H1 (cell line): ENCODE data around the gene PARD3. TPM values are rescaled to one million over a fixed set of nuclear protein-coding genes. Genes with fewer than 3 reads are reported as not detected.

Experiments
- CTCF ChIA-PET: fragments of 300-600 bp; sonication (Branson Sonifier 250); formaldehyde crosslinking; loops from one replicate; lab custom pipeline; 2021; ENCODE audit not compliant: partially characterized antibody; lab: Charles Lee
- POLR2A ChIA-PET: fragments of 300-600 bp; sonication (Branson Sonifier 250); formaldehyde crosslinking; loops from one replicate; lab custom pipeline; 2021; ENCODE audit warnings: inconsistent platforms; ENCODE audit not compliant: partially characterized antibody; lab: Charles Lee
- DNase-seq, 2 experiments: peaks; one replicate each; pipeline versions ENCODE4 v3.0.0 to v3.0.0-alpha.2; 2010 to 2022; ENCODE audit warnings: low spot score in 2 of 2, low read depth in 1 of 2, mixed read lengths in 1 of 2
- FAIRE-seq: peaks from 2 replicates; lab custom pipeline; 2011; peaks lifted over from hg19 to GRCh38; lab: Jason Lieb, UNC
- H2AFZ ChIP-seq: 2 replicates; pipeline ENCODE4 v1.8.1; 2012; ENCODE audit warnings: low read length, inconsistent platforms
- H2AK5ac ChIP-seq: 2 replicates; pipeline ENCODE4 v1.6.1; 2013; ENCODE audit warnings: low read depth, low read length
- H2BK120ac ChIP-seq: replicated peaks from 2 replicates; pipeline ENCODE3; 2013; ENCODE audit warnings: low read depth, low read length, inconsistent platforms
- H2BK12ac ChIP-seq: 2 replicates; pipeline ENCODE4 v1.6.1; 2013; ENCODE audit warnings: low read depth, low read length
- H2BK15ac ChIP-seq: 2 replicates; pipeline ENCODE4 v1.6.1; 2013; ENCODE audit warnings: low read length
- H2BK20ac ChIP-seq: 2 replicates; pipeline ENCODE4 v1.6.1; 2013; ENCODE audit warnings: low read length
- H2BK5ac ChIP-seq: 2 replicates; pipeline ENCODE4 v1.6.1; 2013; ENCODE audit warnings: low read depth, low read length
- H3K14ac ChIP-seq: 2 replicates; pipeline ENCODE4 v1.6.1; 2013; ENCODE audit warnings: inconsistent platforms; ENCODE audit not compliant: insufficient read length
- H3K18ac ChIP-seq: 2 replicates; pipeline ENCODE4 v1.6.1; 2013; ENCODE audit warnings: low read length; ENCODE audit errors: extremely low read depth
- H3K23ac ChIP-seq: 2 replicates; pipeline ENCODE4 v1.6.1; 2013; ENCODE audit warnings: inconsistent platforms; ENCODE audit not compliant: insufficient read length
- H3K23me2 ChIP-seq: 2 replicates; pipeline ENCODE4 v1.6.1; 2013; ENCODE audit warnings: low read depth, low read length
- H3K27ac ChIP-seq: 2 replicates; pipeline ENCODE4 v1.6.1; 2011; ENCODE audit warnings: low read depth, low read length, inconsistent platforms
- H3K27me3 ChIP-seq, 4 experiments: replicated peaks in 1 of 4; 1 replicate in 1 of 4; 2 replicates in 3 of 4; pipeline versions ENCODE4 v1.6.1 to v1.8.1; 2011 to 2013; ENCODE audit warnings: low read length in 3 of 4, mild to moderate bottlenecking in 3 of 4, inconsistent platforms in 2 of 4, mixed read lengths in 2 of 4, moderate library complexity in 1 of 4; ENCODE audit not compliant: control insufficient read depth in 3 of 4, insufficient read depth in 3 of 4; ENCODE audit errors: extremely low read depth in 1 of 4
- H3K36me3 ChIP-seq, 4 experiments: 2 replicates each; pipeline versions ENCODE4 v1.6.1 to v1.8.1; 2011 to 2013; ENCODE audit warnings: mild to moderate bottlenecking in 4 of 4, low read length in 3 of 4, moderate library complexity in 2 of 4, control low read depth in 1 of 4, inconsistent platforms in 1 of 4; ENCODE audit not compliant: insufficient read depth in 4 of 4, control insufficient read depth in 2 of 4
- H3K4ac ChIP-seq: replicated peaks from 2 replicates; pipeline ENCODE3; 2013; ENCODE audit warnings: low read length, low read depth, mixed read lengths, inconsistent platforms; ENCODE audit not compliant: insufficient read length
- H3K4me1 ChIP-seq, 4 experiments: replicated peaks in 1 of 4; 1 replicate in 1 of 4; 2 replicates in 3 of 4; pipeline versions ENCODE4 v1.6.1 to v1.8.1; 2011 to 2013; ENCODE audit warnings: low read length in 3 of 4, inconsistent platforms in 2 of 4, mixed read lengths in 1 of 4; ENCODE audit not compliant: insufficient read depth in 4 of 4, control insufficient read depth in 3 of 4
- H3K4me2 ChIP-seq, 2 experiments: 2 replicates each; pipeline versions ENCODE4 v1.6.1 to v1.8.1; 2011 to 2013; ENCODE audit warnings: low read depth in 2 of 2, low read length in 2 of 2, control low read depth in 1 of 2, inconsistent platforms in 1 of 2, mild to moderate bottlenecking in 1 of 2; ENCODE audit not compliant: insufficient read depth in 1 of 2
- H3K4me3 ChIP-seq, 4 experiments: fragments of 200-600, 300-600 bp in 1 of 4; sonication (generic), shearing (Covaris generic), sonication (Bioruptor Twin) in 1 of 4; 2 replicates each; pipeline versions ENCODE4 v1.5.1 to v1.8.1; 2011 to 2016; ENCODE audit warnings: low read length in 4 of 4, low read depth in 3 of 4, control low read depth in 2 of 4, inconsistent platforms in 2 of 4, mild to moderate bottlenecking in 2 of 4, mixed read lengths in 1 of 4, moderate library complexity in 1 of 4; ENCODE audit not compliant: insufficient read depth in 2 of 4; ENCODE audit errors: extremely low read depth in 1 of 4
- H3K56ac ChIP-seq: replicated peaks from 2 replicates; pipeline ENCODE3; 2013; ENCODE audit warnings: low read depth, mild to moderate bottlenecking, mixed read lengths, low read length, inconsistent platforms; ENCODE audit not compliant: insufficient read length
- H3K79me1 ChIP-seq: 2 replicates; pipeline ENCODE4 v1.6.1; 2013; ENCODE audit warnings: low read depth, low read length, control low read depth
- H3K79me2 ChIP-seq, 2 experiments: 2 replicates each; pipeline versions ENCODE4 v1.6.1 to v1.8.1; 2012 to 2013; ENCODE audit warnings: low read length in 2 of 2, mild to moderate bottlenecking in 2 of 2, inconsistent platforms in 1 of 2; ENCODE audit not compliant: insufficient read depth in 2 of 2, control insufficient read depth in 1 of 2
- H3K9ac ChIP-seq, 4 experiments: replicated peaks in 1 of 4; 1 replicate in 1 of 4; 2 replicates in 3 of 4; pipeline versions ENCODE4 v1.6.1 to v1.8.1; 2011 to 2013; ENCODE audit warnings: low read depth in 3 of 4, low read length in 3 of 4, control low read depth in 2 of 4, mild to moderate bottlenecking in 2 of 4, moderate library complexity in 2 of 4, inconsistent platforms in 1 of 4; ENCODE audit errors: extremely low read depth in 1 of 4
- H3K9me3 ChIP-seq, 2 experiments: 2 replicates each; pipeline versions ENCODE4 v1.6.1 to v1.8.1; 2012 to 2013; ENCODE audit warnings: mild to moderate bottlenecking in 2 of 2, moderate library complexity in 2 of 2, control low read depth in 1 of 2, inconsistent platforms in 1 of 2, low read depth in 1 of 2, low read length in 1 of 2, mixed read lengths in 1 of 2; ENCODE audit not compliant: insufficient read depth in 2 of 2
- H4K20me1 ChIP-seq, 2 experiments: replicated peaks in 1 of 2; 2 replicates each; pipeline versions ENCODE3 to v1.8.1; 2011 to 2013; ENCODE audit warnings: inconsistent platforms in 2 of 2, low read length in 2 of 2, mild to moderate bottlenecking in 1 of 2; ENCODE audit not compliant: insufficient read depth in 2 of 2, control insufficient read depth in 1 of 2
- H4K5ac ChIP-seq: 2 replicates; pipeline ENCODE4 v1.6.1; 2013; ENCODE audit warnings: low read length, low read depth, mixed read lengths, inconsistent platforms; ENCODE audit not compliant: insufficient read length
- H4K8ac ChIP-seq: 2 replicates; pipeline ENCODE4 v1.8.0; 2013; ENCODE audit warnings: mild to moderate bottlenecking, moderate library complexity, low read length, inconsistent platforms; ENCODE audit not compliant: insufficient read depth; ENCODE audit errors: extremely low read depth
- H4K91ac ChIP-seq: replicated peaks from 2 replicates; pipeline ENCODE3; 2013; ENCODE audit warnings: low read length, mixed read lengths, inconsistent platforms; ENCODE audit not compliant: insufficient read length
- RNF2 ChIP-seq: fragments of 200-900, 300-1000 bp; sonication (generic); IDR thresholded peaks from 2 replicates; pipeline ENCODE4 v1.7.1; 2016; ENCODE audit warnings: borderline replicate concordance, low read depth, mild to moderate bottlenecking, antibody characterized with exemption, low read length; ENCODE audit not compliant: poor library complexity, severe bottlenecking; ENCODE audit errors: missing control alignments
- WGBS, 2 experiments: shearing (Covaris generic) in 1 of 2; methylation state at CpG; one replicate each; pipeline versions ENCODE4 v1.1.6 to v1.1.7; 2013 to 2015; ENCODE audit warnings: low lambda C conversion rate in 2 of 2, mixed read lengths in 2 of 2, inconsistent platforms in 1 of 2, low coverage in 1 of 2, missing lambda C conversion rate in 1 of 2; ENCODE audit not compliant: insufficient replicate concordance in 2 of 2, insufficient coverage in 1 of 2, insufficient read length in 1 of 2; ENCODE audit errors: extremely low coverage in 1 of 2, missing lambda C conversion rate in 1 of 2; 5-methylcytosine and 5-hydroxymethylcytosine counted together
- polyA plus RNA-seq, 7 experiments: library from polyadenylated mRNA; depleted of rRNA in 3 of 7; stranded (reverse) in 5 of 7; unstranded in 2 of 7; fragments of >200 nt in 5 of 7; fragments of 200-250 nt in 2 of 7; gene quantifications; 1 replicate in 5 of 7; 2 replicates in 1 of 7; 4 replicates in 1 of 7; pipeline versions ENCODE4 v1.2.1 to v1.2.3, GENCODE V29; 2011 to 2013; ENCODE audit warnings: missing spikeins in 2 of 7, mixed read lengths in 2 of 7
- total RNA-seq: library from RNA; stranded (reverse); fragmentation: NEBNext Ultra II Directional; extraction: Animal tissue kit (Norgen Biotek cat#: 25700); gene quantifications from 2 replicates; pipeline ENCODE4 v1.2.1, GENCODE V29; 2021

The PARD3 gene
- total and polyA plus RNA-seq, 2 of the 8 experiments (the other 6 are each of a cell fraction or from before 2014, with no cell fraction given), result 19.7 to 49.1 TPM

GRCh38 chr10:34288634-34289033, 526.5 kb downstream of the PARD3 start:
- no peaks in the 10 kb centered on the region for H3K27me3 ChIP-seq
- H3K9ac ChIP-seq, result no peak overlapping the region
- H3K4me1 ChIP-seq, result peaks cover 0 to 7% (median under 1%) of the 10 kb centered on the region in 4 experiments; a peak in 3 of 7 replicates
- H2BK12ac ChIP-seq, result no peak overlapping the region
- H4K8ac ChIP-seq, result no peak overlapping the region
- H4K5ac ChIP-seq, result no peak overlapping the region
- H3K79me1 ChIP-seq, result no peaks in the 10 kb centered on the region
- H3K9me3 ChIP-seq, result no peaks in the 10 kb centered on the region
- no peaks in the 10 kb centered on the region for H3K23me2 ChIP-seq
- H2BK120ac ChIP-seq, result no peak overlapping the region
- 72% methylated on average over 3 of the region's 3 CpGs; no CpG with 5 or more reads in 1 of the 2 experiments for WGBS, 2 experiments
- no peak overlapping the region for H2BK15ac ChIP-seq
- FAIRE-seq (no peak), DNase-seq (no peak)
- no peak overlapping the region for H2AFZ ChIP-seq
- no peak for TF ChIP-seq RNF2
- no peak overlapping the region for H3K4me3 ChIP-seq
- ChIA-PET POLR2A (no interaction called here), CTCF (interaction anchor here (1.9 kb wide), 1 partner anchor 9 kb away, joined by 5 read pairs; no protein-coding TSS in a partner anchor)
- H3K56ac ChIP-seq, result no peak overlapping the region
- no peak overlapping the region for H3K18ac ChIP-seq
- H2BK20ac ChIP-seq, result no peak overlapping the region
- no peak overlapping the region for H3K27ac ChIP-seq
- no peak overlapping the region for H2BK5ac ChIP-seq
- no peak overlapping the region for H3K14ac ChIP-seq
- no peak overlapping the region for H3K23ac ChIP-seq
- no peaks in the 10 kb centered on the region for H4K20me1 ChIP-seq
- H4K91ac ChIP-seq, result no peak overlapping the region
- H3K36me3 ChIP-seq, result no peaks in the 10 kb centered on the region
- no peak overlapping the region for H2AK5ac ChIP-seq
- no peak overlapping the region for H3K4ac ChIP-seq
- no peaks in the 10 kb centered on the region for H3K79me2 ChIP-seq
- H3K4me2 ChIP-seq, result no peak overlapping the region
